Subcutaneous adipose tissue (tissue), 4 donors: ENCODE results near the gene IL2RA. TPM values are rescaled to one million over a fixed set of nuclear protein-coding genes. Genes with fewer than 3 reads are reported as not detected.

Experiments
- total RNA-seq, 4 donors: library from RNA; depleted of rRNA; stranded (reverse); fragments of >200 nt; gene quantifications; one replicate each; pipeline ENCODE4 v1.1.0, GENCODE V29; 2016
- TF ChIP-seq, protein P1 (sequence below): fragments of 450-650 bp; IDR thresholded peaks from one replicate; pipeline ENCODE4 v1.5.1; 2016; ENCODE audit warnings: low read depth, mild to moderate bottlenecking, control low read depth, antibody characterized with exemption, moderate library complexity

IL2RA gene
- total RNA-seq, 4 donors from 2014 or later, result 0.34 to 2.4 (median 1.5) TPM; not detected in 1

DNA sequence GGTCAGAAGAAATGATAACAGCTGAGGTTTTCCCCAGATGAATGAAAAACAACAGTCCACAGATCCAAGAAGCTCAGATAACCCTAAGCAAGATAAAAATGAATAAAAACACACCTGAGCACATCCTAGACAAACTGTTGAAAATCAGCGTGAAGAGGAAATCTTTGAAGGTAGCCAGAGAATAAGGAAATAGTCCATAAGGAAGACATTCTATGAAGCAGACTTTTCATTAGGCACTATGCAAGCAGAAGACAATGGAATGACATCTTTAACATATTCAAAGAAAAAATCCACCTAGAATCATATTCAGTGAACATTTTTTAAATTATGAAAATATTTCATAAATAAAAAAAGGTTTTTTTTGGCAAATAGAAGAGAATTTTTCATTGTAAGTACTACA, 69.8 kb downstream of the IL2RA start:
- TF ChIP-seq, protein P1, sequence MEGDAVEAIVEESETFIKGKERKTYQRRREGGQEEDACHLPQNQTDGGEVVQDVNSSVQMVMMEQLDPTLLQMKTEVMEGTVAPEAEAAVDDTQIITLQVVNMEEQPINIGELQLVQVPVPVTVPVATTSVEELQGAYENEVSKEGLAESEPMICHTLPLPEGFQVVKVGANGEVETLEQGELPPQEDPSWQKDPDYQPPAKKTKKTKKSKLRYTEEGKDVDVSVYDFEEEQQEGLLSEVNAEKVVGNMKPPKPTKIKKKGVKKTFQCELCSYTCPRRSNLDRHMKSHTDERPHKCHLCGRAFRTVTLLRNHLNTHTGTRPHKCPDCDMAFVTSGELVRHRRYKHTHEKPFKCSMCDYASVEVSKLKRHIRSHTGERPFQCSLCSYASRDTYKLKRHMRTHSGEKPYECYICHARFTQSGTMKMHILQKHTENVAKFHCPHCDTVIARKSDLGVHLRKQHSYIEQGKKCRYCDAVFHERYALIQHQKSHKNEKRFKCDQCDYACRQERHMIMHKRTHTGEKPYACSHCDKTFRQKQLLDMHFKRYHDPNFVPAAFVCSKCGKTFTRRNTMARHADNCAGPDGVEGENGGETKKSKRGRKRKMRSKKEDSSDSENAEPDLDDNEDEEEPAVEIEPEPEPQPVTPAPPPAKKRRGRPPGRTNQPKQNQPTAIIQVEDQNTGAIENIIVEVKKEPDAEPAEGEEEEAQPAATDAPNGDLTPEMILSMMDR, result no peak

DNA sequence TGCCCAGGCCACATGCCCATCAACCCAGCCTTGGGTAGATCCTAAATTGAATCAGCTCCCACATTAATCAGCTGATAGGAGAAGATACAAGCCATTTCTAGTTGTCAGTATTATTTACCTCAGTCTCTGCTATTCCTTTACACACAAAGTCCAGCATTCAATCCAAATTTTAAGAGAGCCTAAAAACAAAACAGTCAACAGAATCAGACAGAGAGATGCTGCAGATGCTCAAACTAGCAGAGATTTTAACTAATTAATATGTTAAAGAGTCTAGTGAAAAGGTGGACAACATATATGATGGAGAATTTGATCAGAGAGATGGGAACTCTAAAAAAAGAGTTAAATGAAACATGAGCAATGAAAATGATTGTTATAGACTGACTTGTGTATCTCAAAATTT, 70.5 kb downstream of the IL2RA start:
- TF ChIP-seq, protein P1, result no peak

DNA sequence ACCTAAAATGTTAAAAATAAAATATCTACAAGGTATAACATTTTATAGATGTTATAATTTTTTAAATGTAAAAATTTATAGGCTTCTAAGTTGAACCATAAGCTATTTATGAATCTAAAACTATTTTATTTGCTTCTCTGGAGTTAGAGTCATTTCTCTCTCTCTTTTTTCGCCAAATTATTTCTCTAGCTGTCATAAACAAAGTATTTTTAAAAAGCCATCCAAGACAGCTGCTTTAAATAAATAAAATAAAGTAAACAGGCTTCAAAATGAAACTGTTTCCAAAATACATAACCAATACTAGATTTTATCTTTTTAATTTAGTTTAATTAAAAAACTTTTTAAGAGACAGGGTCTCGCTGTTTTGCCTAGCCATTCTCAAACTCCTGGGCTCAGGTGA, 72.4 kb downstream of the IL2RA start:
- TF ChIP-seq, protein P1, result no peak

DNA sequence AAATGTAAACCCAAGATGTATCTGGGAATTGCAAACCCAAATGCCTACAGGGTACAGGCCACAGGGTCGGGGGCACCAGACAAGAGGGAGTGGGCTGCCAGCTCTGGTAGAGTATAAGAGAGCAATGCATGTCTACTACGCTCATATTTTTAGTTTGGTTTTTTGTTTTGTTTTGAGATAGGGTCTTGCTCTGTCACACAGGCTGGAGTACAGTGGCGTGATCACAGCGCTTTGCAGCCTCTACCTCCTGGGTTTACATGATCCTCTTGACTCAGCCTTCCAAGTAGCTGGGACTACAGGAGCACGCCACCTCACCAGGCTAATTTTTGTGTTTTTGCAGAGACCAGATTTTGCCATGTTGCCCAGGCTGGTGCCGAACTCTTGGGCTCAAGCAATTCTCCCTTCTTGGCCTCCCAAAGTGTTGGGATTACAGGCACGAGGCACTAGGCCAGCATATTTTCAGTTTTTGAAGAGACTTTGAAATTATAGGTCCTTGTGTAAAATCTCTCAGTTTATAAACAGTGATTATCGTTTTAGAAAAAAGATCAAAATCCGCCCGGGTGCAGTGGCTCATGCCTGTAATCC, 73.7 kb downstream of the IL2RA start:
- TF ChIP-seq, protein P1, result no peak

DNA sequence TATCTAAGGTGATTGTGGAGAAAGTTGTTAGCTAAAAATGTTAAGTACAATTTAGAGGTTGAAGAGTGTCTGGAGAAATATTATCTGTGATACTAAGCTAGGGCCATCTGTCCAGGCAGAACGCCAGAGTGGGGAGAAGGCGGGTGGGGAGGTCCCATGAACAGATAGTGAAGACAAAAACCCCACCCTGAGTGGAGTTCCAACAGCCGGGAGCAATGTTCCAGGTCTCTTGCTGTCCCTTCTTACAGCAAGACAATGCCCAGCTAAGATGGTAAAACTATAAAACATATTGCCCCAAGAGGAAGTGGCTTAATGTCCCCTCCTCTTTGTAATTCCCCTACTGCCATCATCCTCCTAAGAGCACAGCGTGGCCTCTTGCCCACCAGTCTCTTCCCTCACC, 74.4 kb downstream of the IL2RA start:
- TF ChIP-seq, protein P1, result no peak

DNA sequence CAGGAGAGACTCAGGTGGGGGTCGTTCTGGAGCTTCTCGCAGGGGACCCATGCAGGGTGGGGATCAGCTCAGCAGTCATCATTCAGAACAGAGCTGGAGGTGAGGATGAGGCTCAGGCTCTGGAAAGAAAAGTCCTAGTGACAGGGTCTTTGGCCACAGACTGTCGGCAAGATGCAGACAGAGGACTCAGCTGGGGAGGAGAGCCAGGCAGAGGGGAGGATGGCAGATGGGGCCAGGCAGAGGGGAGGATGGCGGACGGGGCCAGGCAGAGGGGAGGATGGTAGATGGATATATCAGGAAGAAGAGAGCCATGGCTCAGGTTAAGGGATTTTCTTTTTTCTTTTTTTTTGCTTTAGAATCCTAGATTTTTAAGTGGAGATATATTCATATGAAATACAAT, 77.1 kb downstream of the IL2RA start:
- TF ChIP-seq, protein P1, result no peak

DNA sequence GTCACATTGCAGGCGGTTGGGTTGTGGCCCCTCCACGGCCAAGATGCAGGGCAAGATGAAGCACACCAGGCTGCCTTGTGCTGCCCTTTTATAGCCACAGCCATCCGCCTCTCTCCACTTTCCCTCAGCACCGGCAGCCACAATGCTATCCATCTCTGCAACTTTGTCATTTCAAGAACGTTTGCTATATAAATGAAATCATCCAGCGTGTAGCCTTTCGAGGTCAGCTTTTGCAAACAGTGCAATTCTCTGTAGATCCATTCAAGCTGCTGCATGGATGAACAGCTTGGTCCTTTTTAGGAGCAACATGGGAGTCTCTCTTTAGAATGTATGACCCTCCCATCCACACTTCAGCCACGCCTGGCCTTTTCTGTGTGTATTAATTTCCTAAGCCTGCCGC, 78.4 kb downstream of the IL2RA start:
- TF ChIP-seq, protein P1, result no peak
